GM19240 (cell line): Measurements from ENCODE around the gene SPATA31A3.
"Not testable (repeated sequence)": the region's sequence is repeated elsewhere in the genome, so short reads cannot be mapped to it uniquely, and the experiment has no call there.

Experiments
- DNase-seq: peaks from one replicate; pipeline ENCODE4 v3.0.0; 2011; ENCODE audit warnings: low spot score; ENCODE audit not compliant: insufficient read length

SPATA31A3 gene

GRCh38 chr9:66992450-66992849, at the start of gene SPATA31A3:
Gene SPATA31A3, minus strand, starts transcription at chr9:66992550. Its CDS starts 29 bp downstream, at chr9:66992521.
- DNase-seq, result not testable (repeated sequence)

GRCh38 chr9:66952576-66952975, 39.8 kb downstream of the SPATA31A3 start:
- DNase-seq, result not testable (repeated sequence)

GRCh38 chr9:66942400-66943155, 49.8 kb downstream of the SPATA31A3 start:
- DNase-seq, result not testable (repeated sequence)

- not testable (repeated sequence) for DNase-seq
Measured at GRCh38 chr9:66939878-66940830, 52.2 kb downstream of the SPATA31A3 start.

- DNase-seq, result not testable (repeated sequence)
Measured at GRCh38 chr9:66938322-66938721, 54.0 kb downstream of the SPATA31A3 start.

- not testable (repeated sequence) for DNase-seq
Measured at GRCh38 chr9:66937662-66938061, 54.7 kb downstream of the SPATA31A3 start.
